ENCODE measurements around the gene CNPY1.

CNPY1 gene

DNA sequence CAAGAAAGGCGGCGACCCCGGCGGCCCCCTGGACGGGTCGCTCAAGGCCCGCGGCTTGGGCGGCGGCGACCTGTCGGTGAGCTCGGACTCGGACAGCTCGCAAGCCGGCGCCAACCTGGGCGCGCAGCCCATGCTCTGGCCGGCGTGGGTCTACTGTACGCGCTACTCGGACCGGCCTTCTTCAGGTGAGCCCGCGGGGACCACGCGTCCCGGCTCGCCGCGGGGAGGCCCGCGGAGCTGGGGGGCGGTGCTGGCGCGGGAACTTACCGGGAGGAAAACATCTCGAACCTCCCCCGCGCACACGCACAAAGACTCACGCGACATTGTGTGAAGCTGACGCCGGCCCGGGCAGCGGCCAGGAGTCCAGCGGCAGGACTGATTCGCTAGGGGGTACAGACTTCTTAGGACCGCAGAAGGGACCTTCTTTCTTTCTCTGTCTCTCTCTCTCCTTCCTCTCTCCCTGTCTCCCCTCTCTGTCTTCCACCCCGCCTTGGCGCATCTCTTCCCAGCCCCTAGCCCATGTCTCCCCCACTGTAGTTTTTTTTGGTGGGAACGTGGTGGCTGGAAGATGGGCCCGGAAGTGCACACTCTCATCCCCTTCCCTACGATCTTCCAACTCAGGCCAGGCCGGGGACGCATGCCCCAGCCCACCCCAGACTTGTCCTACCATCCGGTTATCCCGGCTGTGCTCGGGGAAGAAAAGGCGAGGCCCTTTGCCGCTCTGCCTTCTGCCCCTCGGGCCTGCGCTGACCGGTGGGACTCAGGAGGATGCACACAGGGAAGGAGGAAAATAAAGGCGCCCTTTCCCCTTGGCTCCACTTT is 87.3 kb downstream of the CNPY1 start:
- DNase-seq, result no peak
- TF ChIP-seq POLR2A (IDR thresholded peaks at IDR 0.05; ENCODE audit: low read length), result no peak
- no peak for TF ChIP-seq GATA1 (IDR thresholded peaks at IDR 0.05; ENCODE audit: low read depth, low read length)

- no peak for DNase-seq
- TF ChIP-seq GATA1 (IDR thresholded peaks at IDR 0.05; ENCODE audit: low read depth, low read length) (no peak), POLR2A (IDR thresholded peaks at IDR 0.05; ENCODE audit: low read length) (no peak)
Observed at GRCh38 chr7:155458111-155458877, 88.1 kb downstream of the CNPY1 start, which contains the start of gene EN2. TSS of gene EN2 (plus strand) at chr7:155458129. CDS start at chr7:155458378, 249 bp downstream.

DNA sequence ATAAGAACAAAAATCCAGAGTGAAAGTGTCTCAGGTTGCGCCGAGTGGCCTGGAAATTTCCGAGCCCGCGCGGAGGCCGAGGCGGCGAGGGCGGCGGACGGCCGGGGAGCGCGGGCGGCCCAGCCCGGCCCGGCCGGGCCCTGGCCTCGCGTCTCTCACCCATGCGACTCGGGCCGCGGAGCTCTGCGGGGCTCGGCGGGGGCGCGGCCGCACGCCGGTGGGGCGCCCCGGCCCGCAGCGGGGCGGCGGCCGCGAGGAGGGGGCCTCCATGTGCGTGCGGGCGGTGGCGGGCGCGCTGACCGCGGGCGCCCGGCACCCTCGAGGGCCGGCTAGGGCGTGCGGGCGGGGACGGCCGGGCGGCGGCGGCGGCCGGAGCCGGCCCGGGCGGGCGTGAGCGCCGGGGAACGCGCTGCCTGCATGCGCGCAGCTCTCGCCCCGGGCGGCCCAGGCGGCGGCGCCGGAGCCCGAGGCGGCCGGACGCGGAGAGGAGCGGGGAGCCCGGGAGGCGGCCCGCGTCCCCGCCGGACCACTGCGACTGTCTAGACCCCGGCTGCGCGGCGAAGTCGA is 88.7 kb downstream of the CNPY1 start:
- TF ChIP-seq POLR2A (IDR thresholded peaks at IDR 0.05; ENCODE audit: low read length) (no peak), GATA1 (IDR thresholded peaks at IDR 0.05; ENCODE audit: low read depth, low read length) (no peak)
- DNase-seq, result no peak

- no peak for TF ChIP-seq GATA1 (IDR thresholded peaks at IDR 0.05; ENCODE audit: low read depth, low read length)
- TF ChIP-seq POLR2A (IDR thresholded peaks at IDR 0.05; ENCODE audit: low read length), result no peak
- peak; percentile 7 to 29 for DNase-seq
Observed at GRCh38 chr7:155456738-155457543, 89.4 kb downstream of the CNPY1 start.

GRCh38 chr7:155455776-155456737 is 90.3 kb downstream of the CNPY1 start:
- no peak for DNase-seq
- TF ChIP-seq GATA1 (IDR thresholded peaks at IDR 0.05; ENCODE audit: low read depth, low read length) (no peak), POLR2A (IDR thresholded peaks at IDR 0.05; ENCODE audit: low read length) (no peak)

GRCh38 chr7:155455132-155455693 is 91.1 kb downstream of the CNPY1 start:
- no peak for DNase-seq
- TF ChIP-seq GATA1 (IDR thresholded peaks at IDR 0.05; ENCODE audit: low read depth, low read length) (no peak), POLR2A (IDR thresholded peaks at IDR 0.05; ENCODE audit: low read length) (no peak)

DNA sequence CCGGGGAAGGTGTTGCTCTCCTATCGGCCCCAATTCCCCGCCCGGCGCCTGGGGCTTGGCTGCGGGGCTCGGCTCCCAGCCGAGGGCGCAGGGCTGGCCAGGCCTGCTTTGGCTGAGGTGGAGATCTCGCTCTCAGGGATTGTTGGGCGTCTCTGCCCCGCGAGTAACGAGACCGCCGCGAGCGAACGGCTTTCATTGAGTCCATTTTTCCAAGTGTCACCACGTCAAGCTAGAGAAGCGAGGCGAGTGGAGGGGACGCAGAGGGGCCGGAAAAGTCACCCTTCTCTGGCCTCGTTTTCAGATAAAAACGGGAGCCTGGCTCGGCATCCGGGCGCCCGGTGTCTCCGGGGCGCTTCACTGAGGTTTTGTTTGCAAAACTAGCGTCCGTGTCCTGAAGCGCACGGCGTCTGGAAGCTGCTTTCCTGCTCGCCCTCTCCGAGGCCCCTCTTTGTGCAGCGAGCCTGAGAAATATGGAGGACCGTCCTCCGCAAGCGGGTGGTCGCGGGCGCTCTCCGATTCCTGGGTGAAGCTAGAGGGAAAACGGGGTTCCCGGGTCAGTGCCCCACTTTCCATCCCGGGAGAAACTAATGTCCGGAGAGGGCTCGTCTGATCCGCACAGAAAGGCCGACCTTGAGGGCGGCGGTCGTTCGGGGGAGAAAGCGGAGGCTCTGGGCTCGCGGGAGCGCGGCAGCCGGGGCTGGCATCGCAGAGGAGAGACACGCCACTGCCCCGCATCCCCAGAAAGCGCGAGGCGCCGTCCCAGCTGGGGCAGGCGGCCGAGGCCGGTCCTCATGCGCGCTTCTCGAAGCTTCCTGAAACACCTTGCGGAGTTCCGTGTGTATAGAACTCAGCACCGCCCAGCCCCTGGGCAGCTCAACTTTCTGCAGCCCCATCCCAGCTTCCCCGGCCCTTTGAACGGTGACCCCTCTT is 91.9 kb downstream of the CNPY1 start:
- no peak for DNase-seq
- TF ChIP-seq POLR2A (IDR thresholded peaks at IDR 0.05; ENCODE audit: low read length), result no peak
- TF ChIP-seq GATA1 (IDR thresholded peaks at IDR 0.05; ENCODE audit: low read depth, low read length), result no peak

DNA sequence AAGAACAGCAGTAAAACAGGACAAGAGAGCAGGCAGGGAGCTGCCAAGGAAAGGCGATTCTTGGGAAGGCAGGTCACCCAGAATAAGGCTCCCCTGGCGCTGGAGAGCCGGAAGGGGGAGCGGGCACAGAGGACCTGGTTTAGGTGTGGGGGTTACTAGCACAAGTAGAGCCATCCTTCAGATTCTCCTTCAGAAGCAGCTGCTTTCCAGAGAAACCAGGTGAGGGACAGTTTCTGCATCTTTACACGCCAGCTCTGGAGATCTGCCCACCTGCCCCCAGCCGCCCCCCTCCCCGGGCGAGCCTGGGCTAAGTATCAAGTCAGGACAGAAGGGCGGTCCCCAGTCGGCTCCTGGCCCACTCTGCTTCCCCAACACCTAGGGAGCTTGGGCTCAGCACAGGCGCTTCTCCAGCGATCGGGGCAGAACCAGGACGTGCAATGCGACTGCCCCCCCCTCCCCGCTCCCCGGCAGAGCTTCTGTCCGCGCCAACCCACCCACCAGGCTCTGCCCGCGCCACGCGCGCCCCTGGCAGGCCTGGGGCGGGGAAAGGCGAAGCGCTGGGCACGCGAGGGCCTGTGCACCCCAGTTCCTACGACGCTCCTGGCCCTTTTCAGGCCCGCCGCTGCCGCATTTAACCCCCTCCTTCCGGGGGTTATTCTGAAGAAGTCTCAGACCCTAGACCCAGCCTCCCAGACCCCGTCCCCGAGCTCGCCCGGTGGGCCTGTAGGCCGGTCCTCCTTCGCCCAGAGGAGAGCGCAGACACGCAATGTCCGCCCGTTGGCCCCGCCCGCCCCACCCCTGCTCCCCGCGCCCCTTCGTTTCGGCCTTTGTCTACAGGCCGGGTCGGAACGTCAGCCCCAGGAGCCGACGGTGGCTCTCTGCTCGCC is 92.8 kb downstream of the CNPY1 start:
- no peak for DNase-seq
- TF ChIP-seq POLR2A (IDR thresholded peaks at IDR 0.05; ENCODE audit: low read length), result no peak

DNA sequence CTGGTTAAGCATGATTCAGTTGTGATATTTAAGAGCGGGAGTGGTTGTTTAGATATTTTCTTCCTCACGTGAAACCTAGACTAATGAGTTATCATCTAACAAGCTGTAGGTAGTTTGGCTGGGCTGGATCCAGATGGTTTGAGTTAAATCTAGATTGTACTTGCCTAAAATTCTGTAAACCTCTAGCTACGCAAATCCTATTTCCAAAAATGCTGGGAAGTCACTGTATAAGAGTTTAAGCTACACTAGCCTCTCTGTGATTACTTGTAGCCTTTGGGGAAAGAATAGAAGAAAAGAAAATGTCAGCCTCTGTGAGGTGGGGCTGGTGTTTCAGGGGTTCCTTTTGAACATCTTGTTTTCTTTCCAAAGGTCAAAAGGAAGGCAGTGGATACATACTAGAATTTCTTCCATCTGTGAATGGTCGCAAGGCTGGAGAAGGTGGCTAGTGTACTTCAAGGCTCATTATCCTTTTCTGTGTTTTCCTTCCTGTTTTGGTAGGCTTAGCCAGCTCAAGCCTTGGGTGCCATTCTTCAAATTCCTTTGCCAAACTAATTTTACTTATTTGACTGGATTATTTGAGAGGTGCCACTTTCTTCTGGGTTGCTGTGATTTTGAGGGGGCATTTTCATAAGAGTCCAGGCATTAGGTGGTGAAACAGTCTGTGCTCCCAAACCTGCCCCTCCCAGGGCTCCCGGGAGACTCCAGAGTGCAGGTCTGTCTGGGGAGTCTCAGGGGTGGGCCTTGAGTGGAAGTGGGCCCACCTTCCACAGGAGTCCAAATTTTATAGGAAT is 93.7 kb downstream of the CNPY1 start:
- no peak for TF ChIP-seq POLR2A (IDR thresholded peaks at IDR 0.05; ENCODE audit: low read length)
- TF ChIP-seq GATA1 (IDR thresholded peaks at IDR 0.05; ENCODE audit: low read depth, low read length), result no peak
- no peak for DNase-seq

DNA sequence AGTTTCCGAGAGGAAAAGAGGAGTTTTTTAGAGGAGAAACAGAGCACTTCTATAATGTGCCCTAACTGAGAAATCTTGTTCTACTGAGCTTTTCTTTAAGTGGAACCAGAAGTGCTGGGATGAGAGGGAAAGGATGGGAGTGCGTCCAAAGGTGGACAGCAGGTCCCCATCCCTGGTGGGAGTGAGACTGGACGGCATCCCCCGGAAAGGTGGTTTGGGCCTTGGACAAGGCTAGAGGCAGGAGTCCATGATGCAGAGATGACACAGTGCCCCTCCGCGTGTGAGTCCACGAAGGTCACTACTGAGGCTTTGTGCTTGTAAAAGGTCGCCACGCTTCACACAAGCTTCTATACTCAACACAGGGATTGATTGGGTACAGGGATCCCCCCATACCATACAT is 94.5 kb downstream of the CNPY1 start:
- no peak for TF ChIP-seq GATA1 (IDR thresholded peaks at IDR 0.05; ENCODE audit: low read depth, low read length)
- TF ChIP-seq POLR2A (IDR thresholded peaks at IDR 0.05; ENCODE audit: low read length), result no peak
- no peak for DNase-seq

All from erythroblast (primary cell).